Muscle of leg (tissue), 11 donors: ENCODE data around the gene ZFYVE19. TPM values are rescaled to one million over a fixed set of nuclear protein-coding genes. Genes with fewer than 3 reads are reported as not detected.

Experiments
- DNase-seq: peaks from one replicate; pipeline ENCODE4 v3.0.0; 2013
- H3K27ac ChIP-seq: one replicate; pipeline ENCODE4 v1.5.1; 2013; ENCODE audit warnings: mild to moderate bottlenecking, low read length, control low read depth
- H3K27me3 ChIP-seq: one replicate; pipeline ENCODE4 v1.6.1; 2013; ENCODE audit warnings: low read length; ENCODE audit not compliant: control insufficient read depth, insufficient read depth
- H3K36me3 ChIP-seq: one replicate; pipeline ENCODE4 v1.6.1; 2013; ENCODE audit warnings: low read length; ENCODE audit not compliant: control insufficient read depth, insufficient read depth
- H3K4me1 ChIP-seq: one replicate; pipeline ENCODE4 v1.6.1; 2013; ENCODE audit warnings: low read length; ENCODE audit not compliant: control insufficient read depth, insufficient read depth
- H3K4me3 ChIP-seq: one replicate; pipeline ENCODE4 v1.5.1; 2013; ENCODE audit warnings: low read length, control low read depth
- H3K9me3 ChIP-seq: replicated peaks from 2 replicates; pipeline ENCODE4 v1.6.1; 2013; ENCODE audit warnings: low read depth, low read length; ENCODE audit not compliant: control insufficient read depth
- WGBS: methylation state at CpG from one replicate; pipeline ENCODE4 v1.1.5; 2013; ENCODE audit warnings: missing lambda C conversion rate; ENCODE audit not compliant: insufficient coverage; 5-methylcytosine and 5-hydroxymethylcytosine counted together
- polyA plus RNA-seq, 8 donors: library from polyadenylated mRNA; unstranded; fragments of 120-200 nt; gene quantifications; one replicate each; pipeline versions ENCODE4 v1.2.1 to v1.2.3, GENCODE V29; 2013; ENCODE audit warnings: inconsistent platforms in 1 of 8, low replicate concordance in 1 of 8; ENCODE audit not compliant: insufficient read length in 8 of 8, insufficient read depth in 1 of 8
- total RNA-seq: library from RNA; stranded (reverse); fragments of 120-200 nt; gene quantifications from one replicate; pipeline ENCODE4 v1.2.4, GENCODE V29; 2013

Gene ZFYVE19
- total and polyA plus RNA-seq, 9 donors = 15.1 to 24.9 (median 18.8) TPM

DNA sequence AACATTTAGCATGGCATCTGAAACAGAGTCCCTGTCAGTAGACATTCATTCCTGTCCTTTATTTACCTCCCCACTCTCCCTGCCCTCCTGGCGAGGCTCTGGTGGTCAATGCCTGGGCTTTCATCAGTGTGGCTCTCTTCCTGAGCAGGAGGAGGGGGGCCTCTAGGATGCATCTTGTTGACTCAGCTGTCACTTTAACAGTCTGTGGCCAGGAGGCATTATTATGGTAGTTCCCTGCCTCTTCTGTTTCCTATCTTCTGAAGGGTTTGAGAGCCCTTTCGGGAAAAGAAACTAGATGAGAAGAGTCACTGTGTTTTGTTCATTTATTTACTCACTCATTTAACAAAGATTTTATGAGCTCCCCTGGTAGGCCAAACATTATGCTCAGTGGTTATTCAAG lies 24.0 kb downstream of the ZFYVE19 start:
- no peaks in the 10 kb centered on the region for H3K36me3 ChIP-seq
- peaks cover 4% of the 10 kb centered on the region for H3K27me3 ChIP-seq
- no peaks in the 10 kb centered on the region for H3K9me3 ChIP-seq
- H3K4me3 ChIP-seq = no peak overlapping the region
- no peak for DNase-seq
- H3K4me1 ChIP-seq = no peaks in the 10 kb centered on the region
- H3K27ac ChIP-seq = no peak overlapping the region
- no CpG with 5 or more reads among the region's 2 CpGs for WGBS

DNA sequence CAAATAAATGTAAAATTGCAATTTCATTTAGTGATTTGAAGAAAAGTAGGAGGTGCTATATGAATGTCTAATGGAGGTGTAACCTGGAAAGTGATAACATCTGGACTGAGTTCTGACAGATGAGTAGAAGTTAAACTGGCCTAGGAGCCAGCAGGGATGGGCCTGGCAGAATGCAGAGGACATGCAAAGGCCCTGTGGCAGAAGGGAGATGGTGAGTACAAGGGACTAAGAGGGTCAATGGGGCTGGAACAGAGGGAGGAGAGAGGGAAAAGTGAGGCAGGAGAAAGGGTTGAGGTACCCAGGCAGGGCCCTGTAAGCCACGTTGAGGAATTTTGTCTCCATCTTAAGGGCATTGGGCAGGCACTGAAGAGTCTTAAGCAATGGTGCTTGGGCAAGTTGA lies 25.0 kb downstream of the ZFYVE19 start:
- no peak for DNase-seq
- no peak overlapping the region for H3K27ac ChIP-seq
- H3K36me3 ChIP-seq = no peaks in the 10 kb centered on the region
- H3K9me3 ChIP-seq = no peaks in the 10 kb centered on the region
- no peaks in the 10 kb centered on the region for H3K4me1 ChIP-seq
- no peak overlapping the region for H3K4me3 ChIP-seq
- peaks cover 4% of the 10 kb centered on the region for H3K27me3 ChIP-seq
- WGBS = 33% methylated on average over 1 of the region's 1 CpG

DNA sequence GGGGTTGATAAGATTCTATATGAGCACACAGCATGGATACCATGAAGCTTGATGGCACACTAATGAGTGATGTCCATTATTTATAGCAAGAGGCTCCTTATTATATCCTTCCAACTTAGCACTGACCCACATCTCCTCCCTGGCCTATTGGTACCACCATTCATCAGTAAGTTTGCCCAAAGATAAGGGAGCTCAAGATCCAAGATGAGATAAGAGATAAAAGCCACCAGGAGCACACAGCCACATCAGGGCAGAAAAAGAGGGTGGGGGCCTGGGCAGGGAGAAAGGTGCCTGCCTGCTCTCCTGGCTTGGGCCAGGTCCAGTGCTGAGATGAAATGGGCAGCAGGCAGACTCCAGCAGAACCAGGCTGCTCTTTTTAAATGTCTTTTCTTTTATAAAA lies 26.0 kb downstream of the ZFYVE19 start:
- no peaks in the 10 kb centered on the region for H3K9me3 ChIP-seq
- H3K36me3 ChIP-seq = no peaks in the 10 kb centered on the region
- no peak for DNase-seq
- H3K27ac ChIP-seq = no peak overlapping the region
- H3K27me3 ChIP-seq = peaks cover 4% of the 10 kb centered on the region
- H3K4me3 ChIP-seq = no peak overlapping the region
- no peaks in the 10 kb centered on the region for H3K4me1 ChIP-seq

DNA sequence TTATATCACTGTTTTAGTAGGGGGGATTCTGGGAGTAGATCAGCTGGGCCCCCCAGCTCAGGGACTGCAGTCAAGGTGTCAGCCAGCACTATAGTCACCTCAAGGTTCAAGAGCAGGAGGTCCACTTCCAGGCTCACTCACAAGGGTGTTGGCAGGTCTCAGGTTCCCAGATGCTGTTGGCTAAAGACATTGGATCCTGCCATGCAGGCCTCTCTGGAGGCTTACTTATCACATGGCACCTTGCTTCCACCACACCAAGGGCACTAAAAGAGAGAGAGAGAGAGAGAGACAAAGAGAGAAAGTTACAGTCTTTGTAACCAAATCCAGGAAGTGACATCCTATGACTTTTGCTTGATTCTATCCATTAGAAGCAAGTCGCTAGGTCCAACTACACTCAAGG lies 29.1 kb downstream of the ZFYVE19 start:
- no CpG with 5 or more reads among the region's 1 CpG for WGBS
- Histone ChIP-seq H3K4me1 (no peaks in the 10 kb centered on the region), H3K9me3 (no peaks in the 10 kb centered on the region), H3K27me3 (no peaks in the 10 kb centered on the region), H3K4me3 (no peak overlapping the region), H3K27ac (no peak overlapping the region), H3K36me3 (no peaks in the 10 kb centered on the region)
- DNase-seq = no peak

DNA sequence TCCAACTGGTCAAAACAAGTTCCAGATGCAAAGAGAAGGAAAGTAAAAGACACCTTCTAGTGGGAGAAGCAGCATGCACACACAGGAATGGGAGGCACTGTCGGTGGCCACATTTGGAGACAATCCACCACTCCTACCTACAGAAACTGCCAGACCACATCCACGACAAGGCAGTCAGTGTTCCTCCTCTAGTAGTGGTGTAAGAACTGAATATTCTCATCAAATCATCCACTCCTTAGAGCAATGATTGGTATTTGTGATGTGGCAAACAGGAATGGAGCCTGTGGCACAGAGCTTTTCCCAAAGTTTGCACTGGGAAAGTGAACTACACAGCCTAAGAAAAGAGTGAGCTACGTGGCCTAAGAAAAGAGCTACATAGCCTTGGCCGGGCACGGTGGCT lies 31.9 kb downstream of the ZFYVE19 start:
- no peaks in the 10 kb centered on the region for H3K4me1 ChIP-seq
- no peak overlapping the region for H3K27ac ChIP-seq
- H3K9me3 ChIP-seq = no peaks in the 10 kb centered on the region
- no peak for DNase-seq
- H3K36me3 ChIP-seq = no peaks in the 10 kb centered on the region
- no peak overlapping the region for H3K4me3 ChIP-seq
- WGBS = 77% methylated on average over 3 of the region's 5 CpGs
- H3K27me3 ChIP-seq = peaks cover 10% of the 10 kb centered on the region

DNA sequence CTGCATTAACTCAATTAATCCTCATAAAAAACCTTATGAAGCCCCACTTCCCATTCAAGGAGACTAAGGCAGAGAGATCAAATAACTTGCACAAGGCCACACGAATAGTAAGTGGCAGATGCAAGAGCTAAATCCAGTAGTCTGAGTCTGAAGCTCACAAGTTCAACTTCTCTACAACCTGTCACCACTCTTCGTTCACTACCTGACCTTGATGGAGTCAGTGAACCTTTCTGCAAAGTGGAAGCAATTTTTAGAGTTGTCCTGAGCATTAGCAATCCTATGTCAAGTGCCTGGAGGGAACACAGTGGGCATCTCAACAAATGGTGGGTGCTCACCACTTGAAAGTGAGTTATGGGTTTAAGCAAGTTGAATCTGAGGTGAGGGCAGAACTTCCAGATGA lies 34.9 kb downstream of the ZFYVE19 start:
- Histone ChIP-seq H3K4me3 (no peak overlapping the region), H3K4me1 (peaks cover 12% of the 10 kb centered on the region), H3K27me3 (peaks cover 35% of the 10 kb centered on the region), H3K36me3 (no peaks in the 10 kb centered on the region), H3K9me3 (no peaks in the 10 kb centered on the region), H3K27ac (no peak overlapping the region)
- no peak for DNase-seq
- WGBS = no CpG with 5 or more reads among the region's 2 CpGs

DNA sequence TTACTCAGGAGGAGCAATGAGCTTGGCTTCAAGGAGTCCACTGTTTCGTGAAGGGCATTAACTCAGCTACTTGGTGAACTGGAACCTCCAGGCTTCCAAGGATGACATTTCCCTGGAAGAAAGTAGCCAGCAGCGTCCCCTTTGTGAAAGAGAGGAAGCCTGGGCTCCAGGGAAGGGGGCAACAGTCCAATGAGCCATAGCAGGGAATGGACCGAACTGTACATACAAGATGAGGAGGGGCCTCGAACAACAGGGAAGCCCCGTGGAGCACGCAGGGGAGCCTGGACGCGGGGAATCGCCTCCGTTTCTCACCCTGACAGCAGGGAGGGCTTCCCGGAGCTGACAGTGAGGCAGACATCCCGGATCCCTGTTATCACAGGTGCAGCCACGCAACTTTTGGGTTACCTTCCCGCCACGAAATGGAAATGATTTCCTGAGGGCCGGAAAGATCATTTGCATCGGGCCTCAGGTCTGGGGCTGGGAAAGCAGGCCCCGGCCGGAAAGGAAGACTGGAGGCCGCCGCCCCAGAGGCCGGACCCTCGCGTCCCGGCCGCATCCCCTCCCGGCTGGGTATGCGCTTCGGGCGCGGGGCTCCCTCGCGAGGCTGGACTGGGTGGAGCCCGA lies 36.5 kb downstream of the ZFYVE19 start:
- H3K27ac ChIP-seq = no peak overlapping the region
- no peak overlapping the region for H3K4me3 ChIP-seq
- no peaks in the 10 kb centered on the region for H3K9me3 ChIP-seq
- DNase-seq = no peak
- 12% methylated on average over 34 of the region's 34 CpGs for WGBS
- H3K4me1 ChIP-seq = peaks cover 17% of the 10 kb centered on the region
- peaks cover 35% of the 10 kb centered on the region for H3K27me3 ChIP-seq
- H3K36me3 ChIP-seq = no peaks in the 10 kb centered on the region

DNA sequence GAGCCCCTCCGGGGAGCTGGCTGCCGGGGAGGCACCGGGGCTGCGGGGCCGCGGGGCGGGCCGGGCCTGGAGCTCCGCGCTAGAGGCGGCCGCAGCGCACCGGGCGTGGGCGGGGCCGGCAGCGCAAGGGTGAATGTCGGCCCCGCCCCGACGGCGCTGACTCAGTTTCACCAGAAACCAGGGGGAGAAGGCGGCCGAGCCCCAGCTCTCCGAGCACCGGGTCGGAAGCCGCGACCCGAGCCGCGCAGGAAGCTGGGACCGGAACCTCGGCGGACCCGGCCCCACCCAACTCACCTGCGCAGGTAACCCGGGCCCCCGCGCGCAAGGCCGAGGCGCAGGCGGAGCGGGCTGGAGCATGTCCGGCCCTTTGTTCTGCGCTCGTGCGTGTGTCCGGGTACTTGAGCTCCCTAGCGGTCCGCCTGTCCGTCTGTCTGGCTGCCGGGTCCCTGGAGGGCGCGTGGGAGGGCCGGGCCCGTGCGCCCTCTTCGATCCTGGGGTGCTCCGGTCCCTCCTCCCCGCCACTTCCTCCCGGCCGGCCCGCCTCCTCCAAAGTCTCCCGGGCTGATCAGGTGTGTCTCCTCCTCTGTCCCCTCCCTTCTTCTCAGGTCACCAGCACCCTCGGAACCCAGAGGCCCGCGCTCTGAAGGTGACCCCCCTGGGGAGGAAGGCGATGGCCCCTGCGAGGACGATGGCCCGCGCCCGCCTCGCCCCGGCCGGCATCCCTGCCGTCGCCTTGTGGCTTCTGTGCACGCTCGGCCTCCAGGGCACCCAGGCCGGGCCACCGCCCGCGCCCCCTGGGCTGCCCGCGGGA lies 37.2 kb downstream of the ZFYVE19 start, which contains the start of gene SPINT1:
SPINT1 (plus strand) TSS at position 164 of the 811 bp plus-strand sequence; CDS start at position 671, 507 bp downstream.
- under 1% methylated on average over 89 of the region's 89 CpGs for WGBS
- no peak within 1 kb of the TSS for H3K27ac ChIP-seq
- peaks cover 35% of the 10 kb centered on the region for H3K27me3 ChIP-seq
- no peaks in the 10 kb centered on the region for H3K36me3 ChIP-seq
- peaks cover 17% of the 10 kb centered on the region for H3K4me1 ChIP-seq
- H3K9me3 ChIP-seq = no peaks in the 10 kb centered on the region
- DNase-seq = no peak
- H3K4me3 ChIP-seq = peak within 1 kb of the TSS; percentile 34

DNA sequence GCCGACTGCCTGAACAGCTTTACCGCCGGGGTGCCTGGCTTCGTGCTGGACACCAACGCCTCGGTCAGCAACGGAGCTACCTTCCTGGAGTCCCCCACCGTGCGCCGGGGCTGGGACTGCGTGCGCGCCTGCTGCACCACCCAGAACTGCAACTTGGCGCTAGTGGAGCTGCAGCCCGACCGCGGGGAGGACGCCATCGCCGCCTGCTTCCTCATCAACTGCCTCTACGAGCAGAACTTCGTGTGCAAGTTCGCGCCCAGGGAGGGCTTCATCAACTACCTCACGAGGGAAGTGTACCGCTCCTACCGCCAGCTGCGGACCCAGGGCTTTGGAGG lies 37.8 kb downstream of the ZFYVE19 start:
- H3K36me3 ChIP-seq = no peaks in the 10 kb centered on the region
- no peak overlapping the region for H3K27ac ChIP-seq
- H3K9me3 ChIP-seq = no peaks in the 10 kb centered on the region
- H3K4me3 ChIP-seq = peak overlapping the region; percentile 34
- WGBS = 3% methylated on average over 25 of the region's 28 CpGs
- H3K27me3 ChIP-seq = peaks cover 35% of the 10 kb centered on the region
- no peak for DNase-seq
- H3K4me1 ChIP-seq = peaks cover 17% of the 10 kb centered on the region

DNA sequence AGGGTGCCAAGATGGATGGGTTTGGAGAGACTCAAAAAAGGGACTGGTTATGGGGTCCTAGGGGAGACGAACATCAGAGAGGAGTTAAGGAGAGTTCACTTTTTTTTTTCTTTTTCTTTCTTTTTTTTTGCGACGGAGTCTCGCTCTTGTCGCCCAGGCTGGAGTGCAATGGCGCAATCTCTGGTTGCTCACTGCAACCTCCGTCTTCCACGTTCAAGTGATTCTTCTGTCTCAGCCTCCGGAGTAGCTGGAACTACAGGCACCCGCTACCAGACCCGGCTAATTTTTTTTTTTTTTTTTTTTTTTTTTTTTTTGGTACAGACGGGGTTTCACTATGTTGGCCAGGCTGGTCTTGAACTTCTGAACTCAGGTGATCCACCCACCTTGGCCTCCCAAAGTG lies 38.1 kb downstream of the ZFYVE19 start:
- WGBS = 20% methylated on average over 1 of the region's 12 CpGs
- peak overlapping the region; percentile 34 for H3K4me3 ChIP-seq
- DNase-seq = no peak
- H3K27ac ChIP-seq = no peak overlapping the region
- H3K27me3 ChIP-seq = peaks cover 35% of the 10 kb centered on the region
- peaks cover 17% of the 10 kb centered on the region for H3K4me1 ChIP-seq
- H3K9me3 ChIP-seq = no peaks in the 10 kb centered on the region
- no peaks in the 10 kb centered on the region for H3K36me3 ChIP-seq
